GM18951 (cell line): Measurements from ENCODE around the gene CNNM3.
"Not testable (repeated sequence)": the region's sequence is repeated elsewhere in the genome, so short reads cannot be mapped to it uniquely, and the experiment has no call there.

Experiments
- POLR2A ChIP-seq: IDR thresholded peaks from 4 replicates; pipeline ENCODE4 v1.6.1; 2011; ENCODE audit warnings: mild to moderate bottlenecking; ENCODE audit not compliant: insufficient read length, insufficient read depth; ENCODE audit errors: extremely low read depth
- in situ Hi-C: fragments of 300-500 bp; cut with MboI; formaldehyde crosslinking; loops from one replicate; pipeline ENCODE4 v1.12.0; 2022; ENCODE audit warnings: low sequenced_read_pairs, mixed read lengths, inconsistent platforms; ENCODE audit not compliant: unreplicated experiment

The CNNM3 gene

DNA sequence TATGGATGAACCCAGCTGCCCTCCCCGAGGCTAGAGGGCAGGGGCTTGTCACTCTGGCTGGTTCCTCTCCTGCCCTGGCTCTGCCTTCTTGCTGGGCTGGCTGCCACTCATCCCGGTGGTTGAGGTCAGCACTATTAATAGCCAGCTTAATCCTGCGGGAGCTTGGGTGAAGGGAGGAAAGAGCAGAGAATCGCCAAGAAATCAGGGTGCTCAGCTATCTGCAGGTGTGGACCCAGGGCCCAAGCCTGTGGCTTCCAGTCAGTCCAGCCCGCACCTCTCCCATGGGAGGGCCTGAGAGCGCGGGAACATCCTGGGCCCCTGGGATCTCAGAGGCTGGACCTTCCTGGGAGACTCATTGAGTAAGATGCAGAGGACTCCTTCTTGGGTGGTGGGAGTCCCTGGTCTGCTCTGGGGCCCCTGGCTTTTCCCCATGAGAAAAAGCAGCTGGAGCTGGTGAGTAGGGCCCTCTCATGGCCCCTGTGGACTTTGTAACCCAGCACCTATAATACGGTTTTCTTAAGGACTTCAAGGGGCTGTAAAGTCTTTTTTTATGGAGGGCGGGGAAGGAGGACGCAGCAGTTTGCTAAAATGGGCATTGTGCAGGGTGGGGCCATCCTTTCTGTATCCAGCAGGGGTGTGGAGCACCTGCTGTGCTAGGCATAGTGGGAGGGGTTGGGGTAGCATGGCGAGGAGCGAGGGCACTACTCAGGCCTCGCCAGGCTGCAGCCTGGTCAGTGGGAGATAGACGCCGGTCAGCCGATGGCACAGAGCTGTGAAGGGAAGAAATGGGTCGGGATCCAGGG, 27.4 kb upstream of the CNNM3 start:
- in situ Hi-C loops: no loop called here
- no peak for TF ChIP-seq POLR2A

GRCh38 chr2:96789245-96789617, 26.8 kb upstream of the CNNM3 start:
- in situ Hi-C loops: no loop called here
- no peak for TF ChIP-seq POLR2A

GRCh38 chr2:96792772-96793749, 23.0 kb upstream of the CNNM3 start:
- in situ Hi-C loops: no loop called here
- TF ChIP-seq POLR2A: no peak

DNA sequence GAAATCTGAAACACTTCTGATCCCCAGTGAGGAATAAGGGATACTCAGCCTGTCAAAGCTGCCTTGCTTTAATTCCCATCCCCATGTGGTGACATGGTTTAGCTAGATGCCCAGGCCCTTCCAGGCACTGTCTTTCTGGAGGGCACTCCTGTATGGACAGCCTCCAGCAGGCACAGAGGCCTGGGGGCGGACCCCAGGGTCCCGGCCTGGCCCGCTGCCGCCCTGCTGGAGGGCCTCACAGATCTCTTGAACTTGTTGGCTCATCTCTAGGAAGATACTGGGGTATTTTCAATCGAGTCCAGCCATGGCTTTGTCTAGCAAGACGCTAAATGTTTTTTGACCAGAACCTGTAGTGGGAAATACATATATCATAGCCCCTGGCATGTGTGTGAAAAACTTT, 21.0 kb upstream of the CNNM3 start:
- in situ Hi-C loops: no loop called here
- TF ChIP-seq POLR2A: no peak

- in situ Hi-C loops: not testable (repeated sequence)
Measured at GRCh38 chr2:96796497-96796896, 19.6 kb upstream of the CNNM3 start.

GRCh38 chr2:96797066-96797625, 18.9 kb upstream of the CNNM3 start:
- in situ Hi-C loops: no loop called here
- no peak for TF ChIP-seq POLR2A

GRCh38 chr2:96798733-96799622, 17.1 kb upstream of the CNNM3 start:
- no peak for TF ChIP-seq POLR2A
- in situ Hi-C loops: no loop called here

DNA sequence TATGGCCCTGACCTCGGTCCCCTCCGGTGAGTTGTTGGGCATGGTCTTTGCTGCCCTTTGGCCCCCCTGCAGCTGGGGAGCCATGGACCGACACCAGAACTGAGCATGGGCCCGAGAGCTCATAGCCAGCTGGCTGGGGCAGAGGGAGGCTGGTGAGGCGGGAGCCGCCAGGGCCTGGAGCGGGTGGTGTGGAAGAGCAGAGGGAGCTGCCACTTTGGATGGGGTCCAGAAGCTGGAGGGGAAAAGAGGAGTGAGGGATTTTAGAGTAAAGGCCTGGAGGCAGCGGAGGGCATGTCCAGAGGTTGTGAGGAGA, 16.5 kb upstream of the CNNM3 start:
- in situ Hi-C loops: no loop called here
- TF ChIP-seq POLR2A: no peak

- no peak for TF ChIP-seq POLR2A
- in situ Hi-C loops: no loop called here
Measured at GRCh38 chr2:96800061-96801004, 15.7 kb upstream of the CNNM3 start.

- in situ Hi-C loops: no loop called here
- TF ChIP-seq POLR2A: no peak
Measured at GRCh38 chr2:96801005-96801785, 14.9 kb upstream of the CNNM3 start.
